IMR-90 (cell line): ENCODE data around the gene COLEC11. TPM values are rescaled to one million over a fixed set of nuclear protein-coding genes. Genes with fewer than 3 reads are reported as not detected.
A peak's percentile ranks its signal among the peaks of the same experiment; 100 is the strongest.

ENCODE experiments used
- ATAC-seq: fragments of 200-7000 bp; cut with Tn5 transposase; 2 replicates; pipeline ENCODE4 v1.9.1; 2020; ENCODE audit warnings: low read depth, mild to moderate bottlenecking, moderate library complexity
- BruUV-seq: library from RNA; stranded (reverse); fragments of 400-500 nt; replicated peaks from 2 replicates; lab custom pipeline; 2021; lab: Mats Ljungman, UMichigan
- CTCF ChIA-PET: fragments of 300-600 bp; formaldehyde crosslinking; extraction: SDS; loops from one replicate; lab custom pipeline; 2021; ENCODE audit warnings: antibody characterized with exemption; lab: Yijun Ruan, JAX
- POLR2A ChIA-PET: fragments of 300-600 bp; sonication (Branson Sonifier 250); formaldehyde crosslinking; loops from one replicate; lab custom pipeline; 2022; ENCODE audit warnings: antibody characterized with exemption; ENCODE audit not compliant: unreplicated experiment; lab: Charles Lee
- DNase-seq: peaks from one replicate; pipeline ENCODE4 v3.0.0; 2013
- H2AFZ ChIP-seq: replicated peaks from 2 replicates; pipeline ENCODE3; 2013; ENCODE audit warnings: low read length, mild to moderate bottlenecking; ENCODE audit not compliant: poor library complexity
- H2AK5ac ChIP-seq: 2 replicates; pipeline ENCODE4 v1.6.1; 2013; ENCODE audit warnings: low read depth, low read length, inconsistent platforms
- H2AK9ac ChIP-seq: replicated peaks from 2 replicates; pipeline ENCODE3; 2013; ENCODE audit warnings: mild to moderate bottlenecking, low read depth, low read length, moderate library complexity; ENCODE audit not compliant: poor library complexity
- H2BK120ac ChIP-seq: 2 replicates; pipeline ENCODE4 v1.6.1; 2013; ENCODE audit warnings: low read depth, low read length, inconsistent platforms
- H2BK15ac ChIP-seq: 3 replicates; pipeline ENCODE4 v1.6.1; 2013; ENCODE audit warnings: low read depth, low read length, inconsistent platforms
- H2BK20ac ChIP-seq: 2 replicates; pipeline ENCODE4 v1.6.1; 2013; ENCODE audit warnings: low read depth, mild to moderate bottlenecking, inconsistent platforms, low read length, moderate library complexity
- H2BK5ac ChIP-seq: 2 replicates; pipeline ENCODE4 v1.6.1; 2013; ENCODE audit warnings: mild to moderate bottlenecking, low read depth, low read length, inconsistent platforms; ENCODE audit not compliant: poor library complexity, severe bottlenecking
- H3K14ac ChIP-seq: replicated peaks from 2 replicates; pipeline ENCODE4 v1.6.1; 2013; ENCODE audit warnings: low read depth, low read length, inconsistent platforms
- H3K18ac ChIP-seq: 2 replicates; pipeline ENCODE4 v1.6.1; 2013; ENCODE audit warnings: low read depth, low read length, control low read depth
- H3K23ac ChIP-seq: 2 replicates; pipeline ENCODE4 v1.6.1; 2013; ENCODE audit warnings: low read depth, low read length, inconsistent platforms
- H3K27ac ChIP-seq: 2 replicates; pipeline ENCODE4 v1.5.1; 2013; ENCODE audit warnings: mild to moderate bottlenecking, control low read depth, low read length; ENCODE audit not compliant: insufficient read depth
- H3K27me3 ChIP-seq: 2 replicates; pipeline ENCODE4 v1.6.1; 2013; ENCODE audit warnings: low read length; ENCODE audit not compliant: control insufficient read depth, insufficient read depth
- H3K36me3 ChIP-seq: 2 replicates; pipeline ENCODE4 v1.6.1; 2013; ENCODE audit warnings: low read length, mixed read lengths; ENCODE audit not compliant: control insufficient read depth, insufficient read depth
- H3K4ac ChIP-seq: 2 replicates; pipeline ENCODE4 v1.6.1; 2013; ENCODE audit warnings: low read depth, low read length, inconsistent platforms
- H3K4me1 ChIP-seq: 2 replicates; pipeline ENCODE4 v1.6.1; 2013; ENCODE audit warnings: low read length, mixed read lengths; ENCODE audit not compliant: control insufficient read depth, insufficient read depth
- H3K4me2 ChIP-seq: 2 replicates; pipeline ENCODE4 v1.6.1; 2013; ENCODE audit warnings: low read depth, mild to moderate bottlenecking, control low read depth, low read length, moderate library complexity
- H3K4me3 ChIP-seq: 2 replicates; pipeline ENCODE4 v1.5.1; 2013; ENCODE audit warnings: low read depth, mild to moderate bottlenecking, control low read depth, low read length, moderate library complexity; ENCODE audit not compliant: insufficient read depth
- H3K56ac ChIP-seq: 2 replicates; pipeline ENCODE4 v1.6.1; 2013; ENCODE audit warnings: low read length, inconsistent platforms; ENCODE audit not compliant: insufficient read depth; ENCODE audit errors: extremely low read depth
- H3K79me1 ChIP-seq, 2 experiments: 2 replicates each; pipeline ENCODE4 v1.6.1; 2013; ENCODE audit warnings: low read length in 2 of 2, inconsistent platforms in 1 of 2, low read depth in 1 of 2
- H3K9ac ChIP-seq: 2 replicates; pipeline ENCODE4 v1.6.1; 2013; ENCODE audit warnings: low read depth, low read length, control low read depth
- H3K9me1 ChIP-seq: 2 replicates; pipeline ENCODE4 v1.6.1; 2013; ENCODE audit warnings: low read length, inconsistent platforms; ENCODE audit not compliant: insufficient read depth
- H3K9me3 ChIP-seq: 2 replicates; pipeline ENCODE4 v1.6.1; 2013; ENCODE audit warnings: low read length; ENCODE audit not compliant: control insufficient read depth, insufficient read depth
- H4K20me1 ChIP-seq: 2 replicates; pipeline ENCODE4 v1.6.1; 2013; ENCODE audit warnings: low read length, inconsistent platforms; ENCODE audit not compliant: insufficient read depth
- H4K5ac ChIP-seq: 2 replicates; pipeline ENCODE4 v1.6.1; 2013; ENCODE audit warnings: mild to moderate bottlenecking, low read depth, low read length, control low read depth
- H4K8ac ChIP-seq, 2 experiments: 2 replicates each; pipeline ENCODE4 v1.6.1; 2013; ENCODE audit warnings: low read depth in 2 of 2, low read length in 2 of 2, control low read depth in 1 of 2, inconsistent platforms in 1 of 2
- H4K91ac ChIP-seq: 2 replicates; pipeline ENCODE4 v1.6.1; 2013; ENCODE audit warnings: low read depth, low read length, inconsistent platforms; ENCODE audit not compliant: insufficient read depth
- BHLHE40 ChIP-seq: fragments of 150-350 bp; IDR thresholded peaks from 2 replicates; pipeline ENCODE4 v1.6.1; 2016; ENCODE audit warnings: mild to moderate bottlenecking, low read depth, low read length
- CEBPB ChIP-seq: IDR thresholded peaks from 2 replicates; pipeline ENCODE4 v1.6.1; 2012; ENCODE audit warnings: low read depth, low read length, improper control_type of control experiment
- CTCF ChIP-seq: conservative IDR thresholded peaks from 2 replicates; pipeline ENCODE4 v1.5.1; 2012; ENCODE audit warnings: mild to moderate bottlenecking, low read depth, low read length, improper control_type of control experiment
- FOS ChIP-seq: fragments of 150-350 bp; IDR thresholded peaks from 2 replicates; pipeline ENCODE4 v1.6.1; 2016; ENCODE audit warnings: low read depth, low read length
- MAFK ChIP-seq: IDR thresholded peaks from 2 replicates; pipeline ENCODE4 v1.6.1; 2012; ENCODE audit warnings: low read depth, low read length, improper control_type of control experiment
- RAD21 ChIP-seq: IDR thresholded peaks from 2 replicates; pipeline ENCODE4 v1.6.1; 2012; ENCODE audit warnings: low read length, improper control_type of control experiment
- USF2 ChIP-seq: fragments of 150-350 bp; IDR thresholded peaks from 2 replicates; pipeline ENCODE4 v1.6.1; 2017; ENCODE audit warnings: mild to moderate bottlenecking, antibody characterized with exemption, low read length, low read depth
- whole genome bisulfite sequencing, 2 experiments: methylation state at CpG; one replicate each; pipeline versions ENCODE4 v1.1.5 to v1.1.7; 2013; ENCODE audit warnings: missing lambda C conversion rate in 2 of 2; ENCODE audit not compliant: insufficient read length in 1 of 2; ENCODE audit errors: extremely low coverage in 2 of 2; 5-methylcytosine and 5-hydroxymethylcytosine counted together
- dilution Hi-C: fragments of 300-500 bp; cut with HindIII; formaldehyde crosslinking; loops from one replicate; pipeline ENCODE4 v1.14.3; 2018; ENCODE audit warnings: low sequenced_read_pairs; ENCODE audit not compliant: unreplicated experiment
- in situ Hi-C: fragments of 300-500 bp; cut with MboI; formaldehyde crosslinking; loops from 3 replicates; pipeline ENCODE4 v1.14.3; 2019; ENCODE audit warnings: low sequenced_read_pairs, inconsistent platforms, mixed read lengths
- intact Hi-C: fragments of 100-400 bp; cut with micrococcal nuclease; formaldehyde crosslinking; loops from 2 replicates; pipeline ENCODE4 v1.10.0; 2022
- polyA plus RNA-seq, 3 experiments: library from polyadenylated mRNA; depleted of rRNA; stranded (reverse); fragments of >200 nt; gene quantifications; 2 replicates each; pipeline ENCODE4 v1.2.3, GENCODE V29; 2012; ENCODE audit warnings: low replicate concordance in 1 of 3
- total RNA-seq: library from RNA; depleted of rRNA; stranded (reverse); fragments of >200 nt; gene quantifications from 2 replicates; pipeline ENCODE4 v1.2.3, GENCODE V29; 2012

The COLEC11 gene
- total and polyA plus RNA-seq, 2 of the 4 experiments (the other 2 are of a cell fraction) = under 0.01 to 0.24 TPM

- H3K27ac ChIP-seq = no peak overlapping the region
- H2BK120ac ChIP-seq = no peak overlapping the region
- no peak overlapping the region for H3K18ac ChIP-seq
- H2BK15ac ChIP-seq = no peak overlapping the region
- H3K4me1 ChIP-seq = peaks cover 1% of the 10 kb centered on the region; the same call in 1 of the 2 replicates
- no peak overlapping the region for H4K8ac ChIP-seq
- no peak overlapping the region for H3K4ac ChIP-seq
- H3K9ac ChIP-seq = no peak overlapping the region
- 76% methylated on average over 11 of the region's 19 CpGs; no CpG with 5 or more reads in 1 of the 2 experiments for WGBS, 2 experiments
- CTCF ChIA-PET = interaction anchor here (0.6 kb wide), 1 partner anchor 146 kb away, joined by 6 read pairs; no protein-coding TSS in a partner anchor
- no peak overlapping the region for H3K14ac ChIP-seq
- no peak overlapping the region for H4K5ac ChIP-seq
- ATAC-seq (no peak), DNase-seq (no peak)
- H2AFZ ChIP-seq = peak overlapping the region; percentile 58
- BruUV-seq = no TSS peak
- H3K27me3 ChIP-seq = peaks cover 5% of the 10 kb centered on the region; the same call in 1 of the 2 replicates
- no peak overlapping the region for H2BK5ac ChIP-seq
- no peaks in the 10 kb centered on the region for H4K20me1 ChIP-seq
- intact Hi-C loops = no loop called here
- TF ChIP-seq CTCF = no peak
- no peak for TF ChIP-seq RAD21
- no peak for TF ChIP-seq MAFK
- no peak for TF ChIP-seq CEBPB
- TF ChIP-seq BHLHE40 = no peak
- TF ChIP-seq FOS = no peak
- TF ChIP-seq USF2 = no peak
- in situ Hi-C loops = no loop called here
- no peak overlapping the region for H4K91ac ChIP-seq
- no peak overlapping the region for H2BK20ac ChIP-seq
- H3K4me2 ChIP-seq = no peak overlapping the region
- no peaks in the 10 kb centered on the region for H3K9me1 ChIP-seq
- dilution Hi-C loops = no loop called here
- H3K79me1 ChIP-seq = no peaks in the 10 kb centered on the region
- no peak overlapping the region for H3K23ac ChIP-seq
- H3K36me3 ChIP-seq = no peaks in the 10 kb centered on the region
- H2AK5ac ChIP-seq = no peak overlapping the region
- POLR2A ChIA-PET = no interaction called here
- no peak overlapping the region for H2AK9ac ChIP-seq
- H3K9me3 ChIP-seq = peaks cover 2% of the 10 kb centered on the region; the same call in 1 of the 2 replicates
- H3K4me3 ChIP-seq = no peak overlapping the region
- no peak overlapping the region for H3K56ac ChIP-seq
Observed at GRCh38 chr2:3608373-3609278, 13.7 kb downstream of the COLEC11 start.
